GM12891 (cell line): ENCODE data around the gene SULF2.

Experiments
- PAX5 ChIP-seq: IDR thresholded peaks from 2 replicates; pipeline ENCODE4 v1.6.1; 2011; ENCODE audit warnings: low read length, moderate library complexity, mild to moderate bottlenecking; ENCODE audit not compliant: insufficient read depth, severe bottlenecking
- POLR2A ChIP-seq: IDR thresholded peaks from 2 replicates; pipeline ENCODE4 v1.6.1; 2011; ENCODE audit warnings: low read depth, low read length, control low read depth
- POLR2AphosphoS5 ChIP-seq: IDR thresholded peaks from 2 replicates; pipeline ENCODE4 v1.6.1; 2011; ENCODE audit warnings: low read depth, low read length, control low read depth

DNA sequence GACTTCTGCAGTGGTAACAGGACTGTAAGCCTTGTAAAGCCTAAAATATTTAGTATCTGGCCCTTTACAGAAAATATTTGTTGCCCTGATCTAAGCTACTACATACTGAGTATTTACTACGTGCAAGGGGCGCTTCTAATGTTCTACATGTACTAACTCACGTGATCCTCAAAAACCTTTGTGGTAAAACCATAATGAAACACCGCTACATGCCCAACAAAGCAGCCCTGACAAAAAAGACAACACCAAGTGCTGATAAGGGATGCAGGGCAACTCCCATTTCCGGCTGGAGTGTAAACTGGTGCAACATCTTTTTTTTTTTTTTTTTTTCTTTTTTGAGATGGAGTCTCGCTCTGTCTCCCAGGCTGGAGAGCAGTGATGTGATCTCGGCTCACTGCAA is 85.0 kb downstream of the SULF2 start:
- TF ChIP-seq POLR2A (no peak), POLR2AphosphoS5 (no peak), PAX5 (no peak)
